ENCODE measurements around the gene ZNF133. TPM values are rescaled to one million over a fixed set of nuclear protein-coding genes. Genes with fewer than 3 reads are reported as not detected.

The ZNF133 gene
- total RNA-seq, 1 experiment from 2014 or later, result 25.5 TPM

- Histone ChIP-seq H3K36me3 (replicated peaks; ENCODE audit: control insufficient read depth, insufficient read depth, low read length) (no peaks in the 10 kb centered on the region), H3K27me3 (ENCODE audit: control insufficient read depth, insufficient read depth, low read length) (no peaks in the 10 kb centered on the region), H3K4me3 (ENCODE audit: insufficient read depth, low read depth, low read length) (no peak overlapping the region)
- no peak for DNase-seq
Measured at GRCh38 chr20:18362916-18363315, 74.6 kb downstream of the ZNF133 start.

GRCh38 chr20:18363708-18364107 lies 75.4 kb downstream of the ZNF133 start:
- Histone ChIP-seq H3K36me3 (replicated peaks; ENCODE audit: control insufficient read depth, insufficient read depth, low read length) (no peaks in the 10 kb centered on the region), H3K4me3 (ENCODE audit: insufficient read depth, low read depth, low read length) (no peak overlapping the region), H3K27me3 (ENCODE audit: control insufficient read depth, insufficient read depth, low read length) (no peaks in the 10 kb centered on the region)
- DNase-seq, result no peak

GRCh38 chr20:18364768-18365167 lies 76.4 kb downstream of the ZNF133 start:
- Histone ChIP-seq H3K36me3 (replicated peaks; ENCODE audit: control insufficient read depth, insufficient read depth, low read length) (no peaks in the 10 kb centered on the region), H3K27me3 (ENCODE audit: control insufficient read depth, insufficient read depth, low read length) (no peaks in the 10 kb centered on the region), H3K4me3 (ENCODE audit: insufficient read depth, low read depth, low read length) (no peak overlapping the region)
- DNase-seq, result no peak

Other genes starting within 250 kb of the ZNF133 start
- 3.3 and 7.8 TPM in 2 replicates for gene OVOL2, start 230.6 kb upstream of the ZNF133 start, total RNA-seq (2014; rRNA removed; shearing (Covaris generic))
- gene KAT14, start 150.7 kb upstream of the ZNF133 start, total RNA-seq (2014; rRNA removed; shearing (Covaris generic)), result 25.4 and 28.8 TPM in 2 replicates
- 17.2 and 22.3 TPM in 2 replicates for gene PET117, start 150.7 kb upstream of the ZNF133 start, total RNA-seq (2014; rRNA removed; shearing (Covaris generic))
- gene DZANK1, start 178.5 kb downstream of the ZNF133 start, total RNA-seq (2014; rRNA removed; shearing (Covaris generic)), result 1.7 and 2.8 TPM in 2 replicates
- gene POLR3F, start 178.9 kb downstream of the ZNF133 start, total RNA-seq (2014; rRNA removed; shearing (Covaris generic)), result 26.4 and 27.0 TPM in 2 replicates
- 17.0 and 24.7 TPM in 2 replicates for gene RBBP9, start 208.7 kb downstream of the ZNF133 start, total RNA-seq (2014; rRNA removed; shearing (Covaris generic))
- 92.0 and 94.0 TPM in 2 replicates for gene SEC23B, start 219.4 kb downstream of the ZNF133 start, total RNA-seq (2014; rRNA removed; shearing (Covaris generic))

Data from H7 (cell line).